GM12878 (cell line): Measurements from ENCODE around the gene PRKCE. TPM values are rescaled to one million over a fixed set of nuclear protein-coding genes. Genes with fewer than 3 reads are reported as not detected.

Experiments used
- BCLAF1 ChIP-seq: fragments of 450-650 bp; IDR thresholded peaks from 2 replicates; pipeline ENCODE4 v1.6.1; 2017; ENCODE audit warnings: antibody characterized with exemption, mild to moderate bottlenecking, moderate library complexity
- CHD4 ChIP-seq: fragments of 200-600 bp; sonication (generic); IDR thresholded peaks from 2 replicates; pipeline ENCODE4 v1.6.1; 2016; ENCODE audit warnings: mild to moderate bottlenecking
- EGR1 ChIP-seq, 2 experiments: IDR thresholded peaks; 1 replicate in 1 of 2; 2 replicates in 1 of 2; pipeline ENCODE4 v1.6.1; 2011 to 2012; ENCODE audit warnings: low read depth in 2 of 2, low read length in 2 of 2, borderline replicate concordance in 1 of 2, mild to moderate bottlenecking in 1 of 2, moderate library complexity in 1 of 2
- IKZF1 ChIP-seq: fragments of 450-650 bp; conservative IDR thresholded peaks from 2 replicates; pipeline ENCODE4 v1.6.1; 2017; ENCODE audit warnings: antibody characterized with exemption, mild to moderate bottlenecking
- NFXL1 ChIP-seq: fragments of 450-650 bp; IDR thresholded peaks from 2 replicates; pipeline ENCODE4 v1.6.1; 2017; ENCODE audit warnings: antibody characterized with exemption, mild to moderate bottlenecking, borderline replicate concordance
- NKRF ChIP-seq: fragments of 450-650 bp; conservative IDR thresholded peaks from 2 replicates; pipeline ENCODE4 v1.6.1; 2017; ENCODE audit warnings: mild to moderate bottlenecking, moderate library complexity
- NR2F1 ChIP-seq: fragments of 450-650 bp; conservative IDR thresholded peaks from 2 replicates; pipeline ENCODE4 v1.6.1; 2017; ENCODE audit warnings: mild to moderate bottlenecking
- SPI1 ChIP-seq: IDR thresholded peaks from 2 replicates; pipeline ENCODE4 v1.6.1; 2011; ENCODE audit warnings: low read depth, mild to moderate bottlenecking, low read length, moderate library complexity, borderline replicate concordance; ENCODE audit not compliant: insufficient read depth
- polyA plus RNA-seq, 11 experiments: library from polyadenylated mRNA; depleted of rRNA in 4 of 11; unstranded in 6 of 11; stranded (reverse) in 5 of 11; fragments of >200 nt; fragmentation: Nextera tagmentation in 4 of 11; fragmentation: Illumina TruSeq in 1 of 11; extraction: Ambion mirVana in 4 of 11; extraction: Trizol in 1 of 11; gene quantifications; 1 replicate in 1 of 11; 2 replicates in 10 of 11; pipeline versions ENCODE4 v1.2.1 to v1.2.3, GENCODE V29; 2011 to 2016; ENCODE audit warnings: inconsistent platforms in 2 of 11, missing spikeins in 2 of 11, low read depth in 1 of 11
- total RNA-seq, 4 experiments: library from RNA; depleted of rRNA in 3 of 4; stranded (reverse); fragments of >200 nt in 3 of 4; fragmentation: Illumina TruSeq in 1 of 4; extraction: Trizol in 1 of 4; gene quantifications; 2 replicates each; pipeline versions ENCODE4 v1.2.1 to v1.2.3, GENCODE V29; 2013 to 2021
- TF ChIP-seq, protein P1 (sequence below): IDR thresholded peaks from 2 replicates; pipeline ENCODE4 v1.6.1; 2011; ENCODE audit warnings: borderline replicate concordance, low read depth, mild to moderate bottlenecking, moderate library complexity, mixed read lengths, low read length; ENCODE audit not compliant: insufficient read depth; ENCODE audit errors: extremely low read length

The PRKCE gene
- total and polyA plus RNA-seq, 10 of the 15 experiments (the other 5 are each of a cell fraction or from before 2014, with no cell fraction given), result 2.6 to 28.2 (median 11.3) TPM

- TF ChIP-seq NKRF (no peak), NFXL1 (no peak), IKZF1 (no peak), SPI1 (no peak), EGR1 (IDR thresholded peaks at IDR 0.05; ENCODE audit: borderline replicate concordance in 1 of 2, low read depth in 2 of 2, low read length in 2 of 2) (no peak), CHD4 (no peak), NR2F1 (0 out of 2 replicates have a peak, but pooled peaks have one; percentile 29), BCLAF1 (no peak)
- TF ChIP-seq, protein P1, sequence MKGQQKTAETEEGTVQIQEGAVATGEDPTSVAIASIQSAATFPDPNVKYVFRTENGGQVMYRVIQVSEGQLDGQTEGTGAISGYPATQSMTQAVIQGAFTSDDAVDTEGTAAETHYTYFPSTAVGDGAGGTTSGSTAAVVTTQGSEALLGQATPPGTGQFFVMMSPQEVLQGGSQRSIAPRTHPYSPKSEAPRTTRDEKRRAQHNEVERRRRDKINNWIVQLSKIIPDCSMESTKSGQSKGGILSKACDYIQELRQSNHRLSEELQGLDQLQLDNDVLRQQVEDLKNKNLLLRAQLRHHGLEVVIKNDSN, result no peak
- TF ChIP-seq, all 136 proteins: peak for 4
Measured at GRCh38 chr2:46163098-46163430, 511.6 kb downstream of the PRKCE start (continued).
